Umbilical cord (tissue), 2 donors: ENCODE measurements around the gene NPHP1. TPM values are rescaled to one million over a fixed set of nuclear protein-coding genes. Genes with fewer than 3 reads are reported as not detected.
"Not testable (repeated sequence)": the region's sequence is repeated elsewhere in the genome, so short reads cannot be mapped to it uniquely, and the experiment has no call there.

Source experiments
- DNase-seq: peaks from one replicate; pipeline ENCODE4 v3.0.0-alpha.2; 2015; ENCODE audit warnings: low spot score
- total RNA-seq: library from RNA; depleted of rRNA; stranded (reverse); fragments of >200 nt; gene quantifications from one replicate; pipeline ENCODE4 v1.2.3, GENCODE V29; 2014; ENCODE audit warnings: low replicate concordance; ENCODE audit not compliant: insufficient read depth

NPHP1 gene
- total RNA-seq, 1 donor from 2014 or later = 14.7 TPM

DNA sequence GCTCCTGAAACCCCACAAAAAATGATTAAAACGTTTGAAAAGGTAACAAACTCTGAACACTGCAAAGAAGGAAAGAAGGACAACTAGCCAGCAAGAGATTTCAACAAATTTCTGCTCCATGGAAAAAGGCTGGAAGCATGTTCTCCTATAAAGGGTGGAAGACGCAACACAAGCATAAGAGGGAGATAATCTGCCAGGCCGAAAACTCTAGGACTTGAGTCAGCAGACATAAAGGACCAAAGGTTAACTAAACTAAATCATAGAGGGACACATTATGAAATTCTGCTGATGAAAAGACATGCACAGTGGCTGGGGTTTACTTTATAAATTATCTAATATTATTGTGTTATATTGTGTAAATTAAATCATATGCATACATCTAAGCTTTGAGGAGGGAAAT is 6.8 kb downstream of the NPHP1 start:
- no peak for DNase-seq

DNA sequence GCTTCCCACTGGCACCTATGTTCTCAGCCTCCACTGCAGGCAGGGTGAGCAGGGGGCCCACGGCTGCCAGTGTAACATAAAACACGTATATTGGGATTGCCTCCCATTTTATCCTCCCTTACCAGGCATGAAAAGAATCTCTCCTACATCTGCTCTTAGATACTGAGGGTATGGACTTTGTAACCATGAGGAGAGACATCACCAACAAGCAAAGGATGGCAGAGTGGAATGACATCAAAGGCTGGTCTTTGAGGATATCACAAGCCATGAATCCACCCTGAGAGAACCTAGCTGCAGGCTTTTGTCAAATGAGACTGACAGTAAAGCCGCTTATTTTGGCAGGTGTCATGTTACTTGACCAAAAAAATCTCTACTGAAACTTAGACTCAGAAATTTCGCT is 7.4 kb downstream of the NPHP1 start:
- DNase-seq = no peak

DNA sequence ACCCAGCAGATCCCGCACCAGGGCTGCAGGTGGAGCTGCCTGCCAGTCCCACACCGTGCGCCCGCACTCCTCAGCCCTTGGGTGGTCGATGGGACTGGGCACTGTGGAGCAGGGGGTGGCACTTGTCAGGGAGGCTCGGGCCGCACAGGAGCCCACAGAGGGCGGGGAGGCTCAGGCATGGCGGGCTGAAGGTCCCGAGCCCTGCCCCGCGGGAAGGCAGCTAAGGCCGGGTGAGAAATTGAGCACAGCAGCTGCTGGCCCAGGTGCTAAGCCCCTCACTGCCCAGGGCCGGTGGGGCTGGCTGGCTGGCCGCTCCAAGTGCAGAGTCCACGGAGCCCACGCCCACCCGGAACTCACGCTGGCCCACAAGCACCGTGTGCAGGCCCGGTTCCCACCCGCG is 14.6 kb downstream of the NPHP1 start:
- DNase-seq = not testable (repeated sequence)

DNA sequence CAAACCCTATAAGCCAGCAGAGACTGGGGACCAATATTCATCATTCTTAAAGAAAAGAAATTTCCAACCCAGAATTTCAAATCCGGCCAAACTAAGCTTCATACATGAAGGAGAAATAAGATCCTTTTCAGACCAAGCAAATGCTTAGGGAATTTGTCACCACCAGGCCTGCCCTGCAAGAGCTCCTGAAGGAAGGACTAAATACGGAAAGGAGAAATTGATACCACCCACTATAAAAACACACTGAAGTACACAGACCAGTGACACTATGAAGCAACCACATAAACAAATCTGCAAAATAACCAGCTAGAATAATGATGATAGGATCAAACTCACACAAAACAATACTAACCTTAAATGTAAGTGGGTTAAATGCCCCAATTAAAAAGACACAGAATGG is 22.4 kb downstream of the NPHP1 start:
- DNase-seq = no peak

DNA sequence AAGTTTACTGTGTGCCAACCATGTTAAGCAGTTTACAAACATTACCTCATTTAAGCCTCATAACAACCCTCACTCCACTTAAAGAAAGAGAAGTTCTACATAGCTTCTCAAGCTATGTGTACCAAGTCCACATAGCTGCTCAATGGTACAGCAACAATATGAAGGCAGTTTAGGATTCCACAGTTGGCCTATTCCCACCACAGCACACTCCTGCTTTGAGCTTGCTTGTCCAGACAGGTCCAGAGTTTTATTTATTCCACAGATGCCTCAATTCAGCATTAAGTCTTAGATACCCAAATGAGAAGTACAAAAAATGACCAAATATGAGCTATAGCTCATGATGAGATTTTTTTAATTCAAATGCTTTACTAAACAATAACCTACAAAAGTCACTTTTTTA is 24.8 kb downstream of the NPHP1 start:
- no peak for DNase-seq

DNA sequence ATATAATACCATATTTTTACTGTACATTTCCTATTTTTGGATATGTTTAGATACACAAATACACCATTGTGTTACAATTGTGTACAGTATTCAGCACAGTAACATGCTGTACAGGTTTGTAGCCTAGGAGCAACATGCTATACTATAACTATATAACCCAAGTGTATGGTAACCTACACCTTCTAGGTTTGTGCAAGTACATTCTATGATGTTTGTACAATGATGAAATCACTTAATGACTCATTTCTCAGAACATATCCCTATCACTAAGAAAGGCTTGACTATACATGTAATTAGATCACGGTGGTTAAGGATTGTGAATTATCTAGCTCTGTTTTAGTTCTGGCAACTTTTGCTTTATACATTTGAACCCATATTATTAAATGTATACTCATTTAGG is 31.3 kb downstream of the NPHP1 start:
- DNase-seq = no peak

DNA sequence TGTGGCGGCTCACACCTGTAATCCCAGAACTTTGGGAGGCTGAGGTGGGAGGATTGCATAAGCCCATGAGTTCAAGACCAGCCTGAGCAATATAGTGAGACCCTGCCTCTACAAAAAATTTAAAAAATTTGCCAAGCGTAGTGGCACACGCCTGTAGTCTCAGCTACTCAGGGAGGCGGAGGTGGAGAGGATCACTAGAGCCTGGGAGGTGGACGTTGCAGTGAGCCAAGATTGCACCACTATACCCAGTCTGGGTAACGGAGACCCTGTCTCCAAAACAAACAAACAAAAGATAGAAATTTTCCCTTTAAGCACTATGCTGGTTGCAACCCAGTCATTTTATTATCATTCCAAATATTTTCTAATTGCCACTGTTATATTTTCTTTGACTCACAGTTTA is 32.3 kb downstream of the NPHP1 start:
- no peak for DNase-seq

DNA sequence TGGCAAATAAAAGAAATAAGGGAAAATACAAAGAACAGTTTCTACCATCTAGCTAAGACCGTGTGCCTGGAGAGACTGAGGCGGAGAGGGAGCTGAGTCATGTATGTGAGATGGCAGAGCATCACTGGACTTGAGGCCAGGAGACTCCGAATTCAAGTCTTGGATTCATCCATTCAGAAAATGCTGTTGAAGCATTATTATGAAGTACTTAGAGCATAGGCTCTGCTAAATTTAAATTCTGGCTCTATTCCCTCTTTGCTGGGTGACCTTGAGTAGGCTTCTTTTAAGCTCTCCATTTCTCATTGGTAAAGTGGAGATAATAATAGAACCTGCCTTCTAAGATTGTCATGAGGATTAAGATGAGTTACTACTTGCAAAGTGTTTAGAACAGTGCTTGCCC is 34.7 kb downstream of the NPHP1 start:
- no peak for DNase-seq

DNA sequence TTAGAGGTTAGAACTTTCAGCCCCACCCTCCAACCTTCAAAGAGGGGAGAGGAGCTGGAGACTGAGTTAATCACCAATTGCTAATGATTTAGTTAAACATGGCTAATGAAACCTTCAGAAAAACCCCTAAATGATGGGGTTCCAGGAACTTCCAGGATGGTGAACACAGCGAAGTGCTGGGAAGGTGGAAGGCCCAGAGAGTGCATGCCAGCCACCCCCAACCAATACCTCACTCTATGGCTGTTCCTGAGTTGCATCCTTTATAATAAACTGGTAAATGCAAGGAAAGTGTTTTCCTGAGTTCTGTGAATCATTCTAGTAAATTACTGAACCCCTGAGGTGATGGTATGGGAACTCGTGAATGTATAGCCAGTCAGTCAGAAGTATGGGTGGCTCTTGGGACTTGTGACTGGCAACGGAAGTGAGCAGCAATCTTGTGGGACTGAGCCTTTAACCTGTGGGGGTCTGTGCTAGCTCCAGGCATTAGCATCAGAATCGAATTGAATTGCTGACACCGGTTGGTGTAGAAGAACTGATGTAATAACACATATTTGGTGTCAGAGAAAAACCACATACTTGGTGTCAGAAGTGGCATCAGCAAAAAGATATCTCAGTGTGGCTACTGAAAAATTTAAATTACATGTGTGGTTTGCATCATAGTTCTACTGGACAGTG is 37.4 kb downstream of the NPHP1 start:
- DNase-seq = no peak

DNA sequence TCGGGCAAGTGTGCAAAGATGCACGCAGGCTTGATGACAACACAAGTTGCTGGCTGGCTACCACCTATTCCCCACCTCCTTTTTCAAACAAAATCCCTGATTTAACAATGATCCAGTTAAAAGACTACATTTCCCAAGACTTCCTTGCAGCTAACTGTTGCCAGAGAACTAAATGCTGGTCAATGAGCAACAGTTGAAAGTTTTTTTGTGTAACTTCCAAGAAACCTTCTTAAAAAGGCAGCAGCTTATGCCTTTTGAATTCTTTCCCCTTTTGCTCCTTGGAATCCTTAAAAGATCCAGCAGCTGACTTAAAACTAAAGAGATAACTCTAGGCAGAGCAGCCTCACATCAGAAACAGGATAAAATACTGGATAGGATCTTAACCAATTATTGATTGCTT is 38.5 kb downstream of the NPHP1 start:
- peak; percentile 72 for DNase-seq

DNA sequence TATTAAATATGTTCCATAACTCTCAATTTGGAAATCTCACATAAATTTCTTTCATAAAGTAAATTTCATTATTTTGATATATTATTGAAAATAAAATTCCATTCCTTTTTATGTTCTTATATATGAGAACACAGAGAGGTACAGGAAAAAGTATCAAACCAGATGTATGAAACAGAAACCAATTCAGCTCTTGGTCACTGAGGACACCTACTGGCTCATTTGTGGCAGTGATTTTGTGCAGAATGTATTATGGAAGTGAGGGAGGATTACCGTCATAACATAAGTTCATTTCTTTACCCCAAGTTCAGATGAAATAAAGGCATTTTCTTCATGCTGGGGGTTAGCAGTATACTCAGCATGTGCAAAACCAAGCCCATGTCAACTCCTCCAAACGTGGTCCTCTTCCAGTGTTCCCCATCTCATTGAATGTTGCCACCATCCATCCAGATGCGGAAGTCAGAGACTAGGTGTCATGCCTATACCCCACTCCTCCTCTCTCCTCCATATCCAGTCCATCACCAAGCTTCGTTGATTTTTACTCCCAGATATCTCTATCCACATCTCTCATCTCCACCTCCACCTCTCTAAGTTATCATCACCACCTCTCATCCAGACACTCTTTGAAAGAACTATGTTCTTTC is 47.5 kb downstream of the NPHP1 start:
- peak; percentile 53 for DNase-seq

DNA sequence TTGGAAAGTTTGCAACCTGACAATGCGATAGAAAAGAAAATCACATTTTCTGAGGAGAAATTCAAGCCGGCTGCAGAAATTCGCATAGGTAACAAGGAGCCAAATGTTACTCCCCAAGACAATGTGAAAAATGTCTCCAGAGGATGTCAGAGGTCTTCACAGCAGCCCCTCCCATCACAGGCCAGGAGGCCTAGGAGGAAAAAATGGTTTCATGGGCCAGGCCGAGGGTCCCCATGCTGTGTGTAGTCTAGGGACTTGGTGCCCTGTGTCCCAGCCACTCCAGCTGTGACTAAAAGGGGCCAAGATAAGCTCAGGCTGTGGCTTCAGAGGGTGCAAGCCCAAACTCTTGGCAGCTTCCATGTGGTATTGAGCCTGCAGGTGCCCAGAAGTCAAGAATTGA is 50.0 kb downstream of the NPHP1 start:
- not testable (repeated sequence) for DNase-seq

DNA sequence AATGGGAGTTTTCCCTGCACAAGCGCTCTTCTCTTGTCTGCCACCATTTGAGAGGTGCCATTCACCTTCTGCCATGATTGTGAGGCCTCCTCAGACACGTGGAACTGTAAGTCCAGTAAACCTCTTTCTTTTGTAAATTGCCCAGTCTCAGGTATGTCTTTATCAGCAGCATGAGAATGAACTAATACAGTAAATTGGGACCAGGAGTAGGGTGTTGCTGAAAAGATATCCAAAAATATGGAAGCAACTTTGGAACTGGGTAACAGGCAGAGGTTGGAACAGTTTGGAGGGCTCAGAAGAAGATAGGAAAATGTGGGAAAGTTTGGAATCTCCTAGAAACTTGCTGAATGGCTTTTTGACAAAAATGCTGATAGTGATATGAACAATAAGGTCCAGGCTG is 50.6 kb downstream of the NPHP1 start:
- DNase-seq = not testable (repeated sequence)

DNA sequence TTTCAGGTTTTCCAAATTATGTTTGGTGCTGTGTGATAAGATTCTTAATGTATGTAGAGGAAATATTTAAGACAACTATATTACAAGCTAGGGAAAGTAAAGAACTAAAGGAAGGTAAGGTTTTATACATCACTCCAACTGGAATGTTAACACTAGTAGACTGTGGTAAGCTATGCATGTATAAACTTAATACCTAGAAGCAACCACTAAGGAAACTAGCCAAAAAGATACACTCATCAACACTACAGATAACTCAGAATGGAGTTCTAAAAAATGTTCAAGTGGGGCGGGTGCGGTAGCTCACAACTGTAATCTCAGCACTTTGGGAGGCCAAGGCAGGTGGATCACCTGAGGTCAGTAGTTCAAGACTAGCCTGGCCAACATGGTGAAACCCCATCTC is 51.4 kb downstream of the NPHP1 start:
- no peak for DNase-seq

DNA sequence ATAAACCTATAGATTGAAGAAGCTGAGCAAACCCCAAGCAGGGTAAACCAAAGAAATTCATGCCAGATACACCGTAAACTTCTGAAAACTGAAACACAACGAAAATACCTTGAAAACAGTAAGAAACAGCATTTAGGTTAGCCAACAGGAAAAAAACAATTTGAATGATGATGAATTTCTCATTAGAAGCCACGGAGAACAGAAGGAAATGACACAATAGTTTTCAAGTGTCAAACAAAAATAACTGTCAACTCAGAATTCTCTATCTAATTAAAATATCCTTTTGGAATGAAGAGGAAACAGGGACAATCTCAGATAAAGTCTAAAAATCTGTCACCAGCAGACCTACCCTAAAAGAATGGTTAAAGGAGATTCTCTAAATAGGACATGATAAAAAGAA is 51.9 kb downstream of the NPHP1 start:
- no peak for DNase-seq

DNA sequence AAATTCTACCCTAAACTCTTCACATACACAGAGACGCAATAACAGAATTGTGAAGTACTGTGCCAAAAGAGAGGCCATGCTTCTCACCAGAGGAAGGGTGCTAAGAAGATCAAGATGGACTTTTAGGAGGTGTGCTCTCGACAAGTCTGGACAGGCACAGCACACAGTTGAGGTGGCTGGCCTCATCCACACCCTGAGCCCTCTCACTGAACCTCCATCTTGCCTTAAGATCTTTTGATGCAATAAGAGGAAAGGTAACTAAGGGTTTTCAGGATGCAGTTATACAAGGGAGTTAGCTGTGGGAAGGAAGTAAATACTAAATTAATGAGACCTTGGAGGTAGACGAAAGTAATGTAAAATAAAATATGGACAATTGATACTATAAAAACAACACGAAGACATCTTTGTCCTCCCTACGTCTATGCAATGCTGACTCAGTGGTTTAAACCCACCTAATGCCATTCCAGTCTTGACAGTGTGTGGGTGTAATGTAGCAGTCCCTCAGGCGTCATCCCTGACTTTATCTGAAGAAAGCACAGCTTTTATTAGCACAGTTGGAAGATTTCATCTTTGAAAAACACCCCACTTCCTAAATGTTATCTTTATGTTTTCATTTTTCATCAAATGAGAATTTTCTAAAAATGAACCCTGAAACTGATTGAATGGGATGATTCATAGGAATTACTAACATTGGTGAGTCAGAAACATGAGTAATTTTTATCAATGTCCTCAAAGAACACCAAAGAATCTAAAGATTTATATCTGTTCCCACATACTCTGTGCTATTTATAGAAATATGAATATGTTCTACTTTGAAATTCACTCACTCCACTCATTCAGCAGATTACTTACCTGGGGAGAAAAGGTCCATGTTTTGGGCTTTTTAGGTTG is 55.2 kb downstream of the NPHP1 start:
- peak; percentile 38 for DNase-seq

DNA sequence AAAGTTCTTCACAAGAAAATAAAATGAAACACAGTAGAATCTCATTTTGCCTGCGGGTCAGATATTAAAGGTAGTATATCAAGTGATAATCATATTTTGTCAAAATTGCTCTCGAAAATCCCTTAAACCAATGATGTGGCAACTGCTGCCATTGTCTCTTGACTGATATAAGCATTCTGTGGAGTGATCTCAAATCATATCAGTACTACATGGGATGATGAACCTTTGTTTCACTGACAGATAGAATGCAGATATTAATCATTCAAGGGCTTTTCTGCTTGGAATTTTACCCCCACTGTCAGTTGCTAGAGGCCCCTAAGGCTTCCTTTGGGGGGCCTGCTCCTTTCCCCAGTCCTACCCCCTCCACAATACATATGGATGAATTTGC is 57.9 kb downstream of the NPHP1 start:
- no peak for DNase-seq

DNA sequence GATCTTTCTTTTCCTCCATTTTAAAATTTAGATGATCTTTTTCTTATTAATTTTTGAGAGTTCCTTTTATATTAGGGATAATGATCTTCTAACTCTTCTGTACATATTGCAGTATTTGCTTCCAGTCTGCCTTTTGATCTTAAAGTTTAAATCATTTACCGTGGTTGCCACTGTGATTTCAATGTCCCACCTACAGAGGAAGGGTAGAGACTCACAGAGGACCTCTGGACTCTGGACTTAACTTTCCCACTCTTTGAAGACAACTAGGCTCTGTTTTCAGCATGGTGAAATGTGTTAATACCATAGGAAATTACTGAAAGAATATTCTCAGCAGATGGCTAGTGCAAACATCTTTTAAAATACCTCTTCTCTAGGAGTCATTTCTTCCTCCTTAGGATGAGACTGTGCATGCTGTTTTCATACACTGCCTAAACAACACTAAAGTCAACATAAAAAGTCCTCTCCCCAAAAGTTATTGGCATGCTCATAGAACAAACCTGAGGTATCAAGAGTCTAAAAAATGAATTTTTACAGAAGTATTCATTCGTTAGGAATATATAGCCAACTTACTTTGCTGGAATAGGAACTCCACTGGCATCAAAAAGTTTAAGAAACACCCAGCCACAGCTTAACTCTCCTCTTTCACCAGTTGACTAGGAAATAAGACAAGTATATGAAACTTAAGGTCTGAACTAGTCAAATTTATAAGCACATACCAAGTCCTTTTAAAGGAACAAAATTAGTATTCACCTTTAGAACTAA is 58.4 kb downstream of the NPHP1 start:
- DNase-seq = no peak

DNA sequence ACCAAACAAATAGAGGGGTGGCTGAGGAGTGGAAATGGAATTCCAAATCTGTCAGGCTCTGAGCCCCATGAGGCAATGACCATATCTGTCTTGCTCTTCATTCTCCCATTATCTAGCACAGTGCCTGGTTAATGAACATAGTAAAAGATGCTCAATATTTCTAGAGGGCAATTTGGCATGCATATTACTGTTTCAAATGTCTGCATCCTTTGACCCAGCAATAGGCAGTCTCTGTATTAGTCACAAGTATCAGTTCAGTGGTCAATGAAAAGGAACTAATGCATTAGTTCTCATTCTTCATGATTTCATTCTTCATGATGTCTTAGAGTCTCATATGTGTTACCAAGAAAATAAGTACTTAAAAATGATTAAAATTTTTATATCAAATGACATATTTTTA is 60.8 kb downstream of the NPHP1 start:
- DNase-seq = no peak

DNA sequence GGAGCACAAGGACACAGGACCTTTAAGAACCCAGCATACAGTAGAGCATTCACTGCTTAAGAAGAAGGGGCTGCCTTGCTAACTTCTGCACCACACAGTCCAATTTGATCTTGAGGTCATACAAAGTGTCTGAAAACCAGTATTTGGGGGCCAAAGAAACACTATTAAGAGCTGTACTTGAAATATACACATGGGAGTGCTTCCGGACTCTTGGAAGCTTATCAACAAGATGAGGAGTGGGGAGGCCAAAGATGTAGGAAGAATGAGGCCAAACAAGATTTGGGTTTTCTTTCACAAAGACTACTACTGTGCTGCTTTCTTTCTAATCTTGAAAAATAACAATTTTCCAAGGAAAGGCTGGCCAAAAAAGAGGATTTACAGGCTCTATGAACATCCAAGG is 64.4 kb downstream of the NPHP1 start:
- no peak for DNase-seq

DNA sequence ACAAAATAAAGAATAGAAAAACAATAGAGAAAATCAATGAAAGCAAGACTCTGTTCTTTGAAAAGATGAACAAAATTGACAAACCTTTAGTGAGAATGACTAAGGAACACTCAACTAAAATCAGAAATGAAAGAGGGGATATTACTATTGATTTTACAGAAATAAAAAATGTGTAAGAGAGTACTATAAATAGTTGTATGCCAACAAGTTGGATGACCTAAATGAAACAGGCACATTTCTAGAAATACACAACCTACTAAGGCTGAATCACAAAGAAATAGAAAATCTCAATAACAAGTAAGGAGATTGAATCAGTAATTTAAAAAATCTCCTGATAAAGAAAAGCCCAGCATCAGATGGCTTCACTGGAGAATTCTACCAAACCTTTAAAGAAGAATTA is 70.8 kb downstream of the NPHP1 start:
- no peak for DNase-seq

DNA sequence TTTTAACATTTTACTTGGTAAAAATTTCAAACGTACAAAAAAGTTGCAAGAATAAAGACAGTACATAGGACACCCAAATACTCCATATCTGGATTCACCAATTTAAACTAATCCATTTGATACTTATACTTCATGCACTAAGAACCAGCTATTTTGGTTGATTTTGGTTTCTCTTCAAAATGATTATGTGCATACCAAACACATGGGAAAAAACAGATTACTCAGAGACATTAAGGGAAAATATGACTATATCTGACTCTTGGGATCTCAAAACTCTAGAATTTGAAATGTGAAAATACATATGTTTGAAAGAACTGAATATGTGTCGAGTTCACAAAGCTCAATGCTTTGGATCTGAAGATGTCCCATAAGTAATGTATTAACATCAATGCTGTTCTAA is 73.6 kb downstream of the NPHP1 start:
- no peak for DNase-seq
